GM12891 (cell line): Measurements from ENCODE around the gene CERCAM.

Experiments used
- POLR2A ChIP-seq: IDR thresholded peaks from 2 replicates; pipeline ENCODE4 v1.6.1; 2011; ENCODE audit warnings: low read depth, low read length, control low read depth
- POLR2AphosphoS5 ChIP-seq: IDR thresholded peaks from 2 replicates; pipeline ENCODE4 v1.6.1; 2011; ENCODE audit warnings: low read depth, low read length, control low read depth
- SPI1 ChIP-seq: IDR thresholded peaks from 2 replicates; pipeline ENCODE4 v1.6.1; 2011; ENCODE audit warnings: low read depth, low read length, control low read depth
- TAF1 ChIP-seq: IDR thresholded peaks from 2 replicates; pipeline ENCODE4 v1.6.1; 2011; ENCODE audit warnings: low read depth, low read length, control low read depth

- TF ChIP-seq POLR2A (no peak), POLR2AphosphoS5 (no peak), SPI1 (no peak), TAF1 (no peak)
These were observed 11.7 kb upstream of the CERCAM start for GRCh38 chr9:128408963-128409431.
